Fibroblast of skin of back (primary cell): ENCODE measurements around the gene ZNF20.
"Not testable (repeated sequence)": the region's sequence is repeated elsewhere in the genome, so short reads cannot be mapped to it uniquely, and the experiment has no call there.

Experiments
- DNase-seq: peaks from one replicate; pipeline ENCODE4 v3.0.0-alpha.2; 2013

The ZNF20 gene

DNA sequence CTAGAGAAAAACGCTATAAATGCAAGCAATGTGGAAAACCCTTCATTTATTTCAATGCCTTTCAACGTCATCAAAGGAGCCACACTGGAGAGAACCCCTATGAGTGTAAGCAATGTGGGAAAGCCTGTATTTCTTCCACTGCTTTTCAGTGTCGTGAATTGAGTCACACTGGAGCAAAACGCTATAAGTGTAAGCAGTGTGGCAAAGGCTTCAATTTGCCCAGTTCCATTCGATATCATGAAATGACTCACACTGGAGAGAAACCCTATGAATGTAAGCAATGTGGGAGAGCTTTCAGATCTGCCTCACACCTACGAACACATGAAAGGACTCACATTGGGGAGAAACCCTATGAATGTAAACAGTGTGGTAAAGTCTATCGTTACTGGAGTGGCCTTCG lies 27.4 kb downstream of the ZNF20 start:
- no peak for DNase-seq

DNA sequence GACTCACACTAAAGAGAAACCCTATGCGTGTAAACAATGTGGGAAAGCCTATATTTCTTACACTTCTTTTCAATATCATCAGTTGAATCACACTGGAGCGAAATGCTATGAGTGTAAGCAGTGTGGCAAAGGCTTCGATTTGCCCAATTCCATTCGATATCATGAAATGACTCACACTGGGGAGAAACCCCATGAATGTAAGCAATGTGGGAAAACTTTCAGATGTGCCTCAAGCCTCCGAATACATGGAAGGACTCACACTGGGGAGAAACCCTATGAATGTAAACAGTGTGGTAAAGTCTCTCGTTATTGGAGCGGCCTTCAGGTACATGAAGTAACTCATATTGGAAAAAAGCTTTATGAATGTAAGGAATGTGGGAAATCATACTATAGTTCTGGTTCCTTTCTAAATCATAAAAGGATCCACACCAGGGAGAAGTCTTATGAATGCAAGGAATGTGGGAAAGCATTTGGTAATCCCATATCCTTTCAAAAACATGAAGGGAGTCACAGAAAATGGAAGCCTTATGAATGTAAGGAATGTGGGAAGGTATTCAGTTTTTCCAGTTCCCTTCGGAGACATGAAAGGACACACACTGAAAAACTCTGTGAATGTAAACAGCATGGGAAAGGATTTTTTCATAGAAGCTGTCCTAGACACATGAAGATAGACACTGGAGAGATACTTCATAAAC lies 28.1 kb downstream of the ZNF20 start:
- DNase-seq = peak; percentile 64

DNA sequence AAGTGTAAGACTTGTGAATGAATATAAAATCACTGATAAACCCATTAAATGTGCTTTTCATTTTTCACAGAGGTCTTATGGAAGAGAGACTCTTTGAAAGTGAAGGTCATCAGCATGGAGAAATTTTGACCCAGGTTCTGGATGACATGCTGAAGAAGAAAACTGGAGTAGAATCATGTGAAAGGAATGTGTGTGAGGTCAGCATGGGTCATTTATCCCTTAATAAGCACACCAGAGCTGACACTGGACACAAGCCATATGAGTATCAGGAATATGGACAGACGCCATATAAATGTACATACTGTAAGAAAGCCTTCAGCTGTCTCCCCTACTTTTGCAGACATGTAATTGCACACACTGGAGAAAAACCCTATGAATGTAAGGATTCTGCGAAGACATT lies 29.0 kb downstream of the ZNF20 start:
- no peak for DNase-seq

DNA sequence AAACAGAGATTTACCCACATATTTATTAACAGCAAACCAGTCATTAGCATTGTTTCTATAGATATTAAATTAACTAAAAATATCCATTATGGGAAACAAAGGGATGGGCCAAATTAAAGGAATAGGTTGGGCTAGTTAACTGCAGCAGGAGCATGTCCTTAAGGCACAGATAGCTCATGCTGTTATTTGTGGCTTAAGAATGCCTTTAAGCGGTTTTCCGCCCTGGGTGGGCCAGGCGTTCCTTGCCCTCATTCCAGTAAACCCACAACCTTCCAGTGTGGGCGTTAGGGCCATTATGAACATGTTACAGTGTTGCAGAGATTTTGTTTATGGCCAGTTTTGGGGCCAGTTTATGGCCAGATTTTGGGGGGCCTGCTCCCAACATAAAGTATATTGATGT lies 36.2 kb downstream of the ZNF20 start:
- DNase-seq = not testable (repeated sequence)

DNA sequence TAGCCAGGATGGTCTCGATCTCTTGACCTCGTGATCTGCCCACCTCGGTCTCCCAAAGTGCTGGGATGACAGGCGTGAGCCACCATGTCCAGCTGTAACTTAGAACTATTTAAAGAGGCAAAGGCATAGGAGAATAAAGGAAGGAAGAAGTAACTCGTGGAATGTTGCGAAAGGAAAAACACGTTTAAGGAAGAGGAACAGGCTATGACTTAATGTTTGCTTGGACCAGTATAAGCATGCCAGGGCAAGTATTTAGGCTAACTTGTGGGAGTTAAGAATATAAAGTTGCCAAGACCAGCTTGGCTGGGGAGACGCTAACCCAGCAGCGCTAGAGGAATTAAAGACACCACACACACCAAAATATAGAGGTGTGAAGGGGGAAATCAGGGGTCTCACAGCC lies 42.1 kb downstream of the ZNF20 start:
- DNase-seq = no peak

DNA sequence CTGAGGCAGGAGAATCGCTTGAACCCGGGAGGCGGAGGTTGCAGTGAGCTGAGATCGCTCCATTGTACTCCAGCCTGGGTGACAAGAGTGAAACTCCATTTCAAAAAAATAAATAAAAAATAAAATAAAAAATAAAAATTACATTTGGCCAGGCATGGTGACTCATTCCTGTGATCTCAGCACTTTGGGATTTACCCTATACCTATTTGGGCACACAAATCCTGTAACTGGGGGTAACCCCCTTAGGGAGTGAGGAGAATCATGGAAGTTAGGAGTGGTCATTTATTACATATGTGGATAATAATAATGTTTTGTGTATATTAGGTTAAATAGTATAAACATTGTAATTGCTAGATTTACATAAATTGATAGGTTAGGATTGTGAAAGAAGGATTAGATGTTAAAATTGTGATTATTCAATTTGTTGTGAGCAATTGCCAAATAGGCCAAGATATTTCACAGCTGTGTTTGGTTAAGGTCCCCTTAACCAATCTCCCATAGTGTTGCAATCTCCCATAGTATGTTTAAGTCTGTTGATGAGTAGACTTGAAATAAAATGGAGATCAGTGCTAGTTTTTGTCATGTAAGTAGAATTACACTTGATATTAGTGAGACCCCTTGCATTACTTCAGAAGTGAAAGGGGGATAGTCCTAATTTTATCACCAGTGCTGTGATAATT lies 44.9 kb downstream of the ZNF20 start:
- DNase-seq = peak; percentile 18

DNA sequence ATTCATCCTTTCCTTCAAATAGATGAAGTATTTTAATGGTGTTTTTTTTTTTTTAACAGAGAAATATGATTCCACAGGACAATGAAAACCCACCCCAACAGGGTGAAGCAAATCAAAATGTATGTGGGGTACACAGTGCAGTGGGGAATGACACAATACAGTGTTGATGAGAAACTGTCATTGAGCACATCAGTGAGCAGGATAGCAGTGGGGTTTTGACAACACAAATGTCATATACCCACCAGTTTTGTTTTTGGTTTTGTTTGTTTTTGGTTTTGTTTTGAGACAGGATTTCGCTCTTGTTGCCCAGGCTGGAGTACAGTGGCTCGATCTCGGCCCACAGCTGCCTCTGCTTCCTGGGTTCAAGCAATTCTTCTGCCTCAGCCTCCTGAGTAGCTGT lies 46.4 kb downstream of the ZNF20 start:
- no peak for DNase-seq

DNA sequence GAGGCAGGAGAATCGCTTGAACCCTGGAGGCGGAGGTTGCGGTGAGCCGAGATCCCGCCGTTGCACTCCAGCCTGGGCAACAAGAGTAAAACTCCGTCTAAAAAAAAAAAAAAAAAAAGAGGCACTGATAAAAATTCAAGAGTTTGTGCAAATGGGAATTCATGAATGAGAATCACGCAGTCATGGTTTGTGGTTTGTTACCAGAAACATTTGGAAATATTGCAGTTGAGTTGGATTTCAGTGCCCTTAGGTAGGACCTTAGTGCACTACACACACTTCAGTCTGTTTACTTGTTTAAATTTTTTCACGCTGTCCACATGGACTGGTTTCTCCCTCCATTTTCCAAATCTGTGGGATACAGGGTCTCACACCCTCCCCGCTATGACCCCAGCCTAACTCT lies 47.2 kb downstream of the ZNF20 start:
- DNase-seq = peak; percentile 9

DNA sequence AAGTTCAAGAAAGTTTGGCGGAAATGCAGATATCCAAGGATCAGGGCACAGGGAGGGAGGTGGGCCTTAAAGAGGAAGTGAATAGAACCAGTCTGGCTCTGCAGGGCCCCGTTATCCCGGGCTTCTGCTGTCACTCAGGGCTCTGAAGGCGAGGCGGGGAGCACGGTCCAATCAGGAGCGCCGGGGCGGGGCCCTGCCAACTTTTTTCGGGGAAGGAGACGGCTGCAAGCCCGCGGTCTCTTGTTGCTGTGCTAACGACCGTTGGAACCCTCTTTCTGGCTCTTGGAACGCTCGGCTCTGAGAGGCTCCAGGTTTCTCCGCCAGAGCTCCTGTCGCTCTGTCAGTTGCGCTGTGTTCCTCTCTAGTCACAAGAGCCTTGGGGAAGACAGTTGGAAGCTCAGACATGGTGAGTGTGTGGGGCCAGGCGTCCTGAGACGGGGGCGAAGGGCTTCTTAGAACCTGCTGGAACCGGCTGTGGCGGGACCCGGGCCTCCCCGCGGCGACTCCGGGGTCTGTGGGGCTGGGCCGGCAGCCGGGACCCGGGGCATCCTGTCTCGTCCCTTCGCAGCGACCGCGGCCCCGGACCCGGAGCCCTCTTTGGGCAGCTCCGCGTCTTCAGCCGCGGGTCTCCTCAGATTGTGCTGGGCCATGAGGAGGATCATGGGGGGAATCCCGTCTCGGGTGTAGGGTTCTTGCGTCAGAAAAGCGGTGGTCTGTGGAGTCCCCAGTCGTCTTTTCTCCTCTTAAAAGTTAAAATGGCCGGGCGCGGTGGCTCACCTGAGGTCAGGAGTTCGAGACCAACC lies 47.9 kb downstream of the ZNF20 start:
- DNase-seq = peak; percentile 93

DNA sequence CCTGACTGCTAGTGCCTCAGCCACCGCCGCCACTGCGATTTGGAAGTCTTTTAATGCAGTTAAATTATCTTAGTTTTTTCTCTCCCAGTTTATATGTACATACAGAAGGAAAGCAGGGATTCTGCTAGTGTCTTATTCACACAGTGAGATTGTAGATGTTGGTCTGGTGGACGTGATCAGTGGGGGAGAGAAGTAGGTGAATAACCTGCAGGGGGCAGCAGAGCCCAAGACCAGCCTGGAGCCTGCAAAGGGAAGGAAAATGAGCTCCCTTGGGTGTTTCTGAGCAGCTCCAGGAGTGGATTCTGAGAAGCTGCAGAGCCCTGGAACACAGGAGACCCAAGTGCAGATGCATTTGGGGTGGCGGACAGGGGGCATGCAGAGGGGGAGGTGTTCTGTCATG lies 49.3 kb downstream of the ZNF20 start:
- peak; percentile 48 for DNase-seq

DNA sequence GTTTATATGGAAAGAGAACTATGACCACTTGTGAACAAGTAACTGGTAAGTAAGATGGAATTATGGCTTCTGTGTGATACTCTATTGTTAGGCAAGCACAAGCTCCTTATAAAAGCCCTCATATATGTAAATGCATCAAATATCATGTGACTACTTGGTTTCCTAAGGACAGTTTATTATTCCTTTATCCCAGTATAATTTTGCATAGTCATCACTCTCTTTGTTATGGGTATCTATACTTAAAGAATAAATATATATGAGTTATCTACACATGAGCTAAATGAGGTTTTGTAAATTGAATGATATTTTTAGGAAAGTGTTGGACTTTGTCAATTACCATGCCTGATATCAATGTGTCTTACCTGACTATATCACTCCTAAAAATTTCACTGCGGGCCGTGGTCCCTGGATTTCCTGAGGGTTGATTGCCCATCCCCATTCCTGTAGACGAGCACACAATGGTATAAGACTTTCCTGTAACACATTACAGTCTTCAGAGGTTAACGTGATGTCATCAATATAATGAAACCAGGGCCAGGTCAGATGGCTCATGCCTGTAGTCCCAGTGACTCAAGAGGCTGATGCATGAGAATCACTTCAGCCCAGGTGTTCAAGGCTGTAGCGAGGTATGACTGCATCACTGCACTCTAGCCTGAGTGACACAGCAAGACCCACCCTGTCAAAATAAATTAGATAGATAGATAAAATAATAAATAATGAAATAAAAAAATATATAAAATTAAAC lies 54.9 kb downstream of the ZNF20 start:
- DNase-seq = no peak

DNA sequence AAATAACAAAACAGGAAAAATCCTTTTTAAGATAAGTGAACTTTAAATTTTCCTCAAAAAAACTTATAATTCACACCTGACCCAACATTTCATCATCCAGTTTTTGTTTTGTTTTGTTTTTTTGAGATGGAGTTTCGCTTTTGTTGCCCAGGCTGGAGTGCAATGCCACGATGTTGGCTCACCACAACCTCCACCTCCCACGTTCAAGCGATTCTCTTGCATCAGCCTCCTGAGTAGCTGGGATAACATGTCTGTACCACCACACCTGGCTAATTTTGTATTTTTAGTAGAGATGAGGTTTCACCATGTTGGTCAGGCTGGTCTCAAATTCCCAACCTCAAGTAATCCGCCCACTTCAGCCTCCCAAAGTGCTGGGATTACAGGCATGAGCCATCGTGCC lies 56.8 kb downstream of the ZNF20 start:
- not testable (repeated sequence) for DNase-seq
